ENCODE measurements around the gene LSP1.

LSP1 gene

DNA sequence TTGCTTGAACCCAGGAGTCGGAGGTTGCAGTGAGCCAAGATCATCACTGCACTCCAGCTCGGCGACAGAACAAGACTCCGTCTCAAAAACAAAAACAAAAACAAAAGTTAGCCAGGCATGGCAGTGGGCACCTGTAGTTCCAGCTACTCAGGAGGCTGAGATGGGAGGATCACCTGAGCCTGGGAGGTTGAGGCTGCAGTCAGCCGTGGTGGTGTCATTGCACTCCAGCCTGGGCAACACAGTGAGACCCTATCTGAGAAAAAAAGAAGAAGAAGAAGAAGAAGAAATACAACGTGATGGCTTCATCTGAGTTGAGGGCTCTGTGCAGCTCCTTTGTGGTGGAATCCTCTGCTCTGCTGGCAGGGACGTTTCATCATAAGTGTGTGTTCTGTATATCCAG, 56.6 kb downstream of the LSP1 start:
- Histone ChIP-seq H2AFZ (ENCODE audit: low read length) (no peak overlapping the region), H4K20me1 (ENCODE audit: insufficient read depth, low read length) (no peaks in the 10 kb centered on the region), H3F3A (ENCODE audit: insufficient read depth, low read length) (no peaks in the 10 kb centered on the region; the same call in 1 of the 2 replicates), H3K9me3 (replicated peaks; ENCODE audit: insufficient read depth, low read length) (no peaks in the 10 kb centered on the region), H3K4me1 (ENCODE audit: low read length) (no peaks in the 10 kb centered on the region), H3K9me2 (replicated peaks; ENCODE audit: insufficient read depth, low read length) (no peaks in the 10 kb centered on the region), H3K79me2 (ENCODE audit: low read length) (no peaks in the 10 kb centered on the region), H3K9ac (ENCODE audit: low read length) (no peak overlapping the region), H3K27me3 (replicated peaks; ENCODE audit: insufficient read depth, low read length) (peaks cover 94% of the 10 kb centered on the region), H3K36me3 (replicated peaks; ENCODE audit: insufficient read depth, low read length) (no peaks in the 10 kb centered on the region), H3K4me2 (ENCODE audit: low read depth, low read length) (no peak overlapping the region), H3K4me3 (ENCODE audit: low read length) (no peak overlapping the region), H3K27ac (ENCODE audit: low read length) (no peak overlapping the region)
- TF ChIP-seq EZH2 (optimal IDR thresholded peaks at IDR 0.05; ENCODE audit: low read depth, low read length) (no peak), EZH2phosphoT487 (IDR thresholded peaks at IDR 0.05; ENCODE audit: low read length) (no peak)
- TF ChIP-seq, protein P1, sequence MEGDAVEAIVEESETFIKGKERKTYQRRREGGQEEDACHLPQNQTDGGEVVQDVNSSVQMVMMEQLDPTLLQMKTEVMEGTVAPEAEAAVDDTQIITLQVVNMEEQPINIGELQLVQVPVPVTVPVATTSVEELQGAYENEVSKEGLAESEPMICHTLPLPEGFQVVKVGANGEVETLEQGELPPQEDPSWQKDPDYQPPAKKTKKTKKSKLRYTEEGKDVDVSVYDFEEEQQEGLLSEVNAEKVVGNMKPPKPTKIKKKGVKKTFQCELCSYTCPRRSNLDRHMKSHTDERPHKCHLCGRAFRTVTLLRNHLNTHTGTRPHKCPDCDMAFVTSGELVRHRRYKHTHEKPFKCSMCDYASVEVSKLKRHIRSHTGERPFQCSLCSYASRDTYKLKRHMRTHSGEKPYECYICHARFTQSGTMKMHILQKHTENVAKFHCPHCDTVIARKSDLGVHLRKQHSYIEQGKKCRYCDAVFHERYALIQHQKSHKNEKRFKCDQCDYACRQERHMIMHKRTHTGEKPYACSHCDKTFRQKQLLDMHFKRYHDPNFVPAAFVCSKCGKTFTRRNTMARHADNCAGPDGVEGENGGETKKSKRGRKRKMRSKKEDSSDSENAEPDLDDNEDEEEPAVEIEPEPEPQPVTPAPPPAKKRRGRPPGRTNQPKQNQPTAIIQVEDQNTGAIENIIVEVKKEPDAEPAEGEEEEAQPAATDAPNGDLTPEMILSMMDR (IDR thresholded peaks at IDR 0.05; ENCODE audit: low read length) = no peak
- DNase-seq = no peak

DNA sequence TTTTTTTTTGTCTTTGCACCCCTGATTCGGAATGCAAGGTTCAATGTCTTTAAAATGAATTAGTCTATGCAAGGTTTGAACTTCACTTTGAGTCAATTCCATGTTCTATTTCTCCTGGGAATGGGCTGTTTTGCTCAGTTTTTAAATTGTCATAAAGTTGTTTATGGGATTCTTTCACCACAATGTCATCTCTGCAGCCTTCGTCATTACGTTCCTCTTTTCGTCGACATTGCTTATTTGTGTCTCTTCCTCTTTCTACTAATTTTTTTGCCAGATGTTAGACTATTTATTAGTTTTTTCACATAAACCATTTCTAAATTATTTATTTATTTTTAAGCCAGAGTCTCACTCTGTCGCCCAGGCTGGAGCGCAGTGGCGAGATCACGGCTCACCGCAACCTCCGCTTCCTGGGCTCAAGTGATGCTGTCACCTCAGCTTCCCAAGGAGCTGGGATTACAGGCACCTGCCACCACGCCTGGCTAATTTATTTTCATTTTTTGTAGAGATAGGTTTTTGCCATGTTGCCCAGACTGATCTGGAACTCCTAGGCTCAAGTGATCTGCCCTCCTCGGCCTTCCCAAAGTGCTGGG, 59.5 kb downstream of the LSP1 start:
- Histone ChIP-seq H3K27me3 (replicated peaks; ENCODE audit: insufficient read depth, low read length) (peaks cover 66% of the 10 kb centered on the region), H3K4me1 (ENCODE audit: low read length) (no peaks in the 10 kb centered on the region), H3K4me3 (ENCODE audit: low read length) (no peak overlapping the region), H2AFZ (ENCODE audit: low read length) (no peak overlapping the region), H3K4me2 (ENCODE audit: low read depth, low read length) (no peak overlapping the region), H3K9ac (ENCODE audit: low read length) (no peak overlapping the region), H3F3A (ENCODE audit: insufficient read depth, low read length) (no peaks in the 10 kb centered on the region; the same call in 1 of the 2 replicates), H4K20me1 (ENCODE audit: insufficient read depth, low read length) (no peaks in the 10 kb centered on the region; the same call in 1 of the 2 replicates), H3K9me2 (replicated peaks; ENCODE audit: insufficient read depth, low read length) (no peaks in the 10 kb centered on the region), H3K79me2 (ENCODE audit: low read length) (no peaks in the 10 kb centered on the region), H3K36me3 (replicated peaks; ENCODE audit: insufficient read depth, low read length) (no peaks in the 10 kb centered on the region), H3K9me3 (replicated peaks; ENCODE audit: insufficient read depth, low read length) (no peaks in the 10 kb centered on the region), H3K27ac (ENCODE audit: low read length) (no peak overlapping the region)
- no peak for DNase-seq
- TF ChIP-seq EZH2 (optimal IDR thresholded peaks at IDR 0.05; ENCODE audit: low read depth, low read length) = no peak
- TF ChIP-seq, protein P1 (IDR thresholded peaks at IDR 0.05; ENCODE audit: low read length) = no peak

DNA sequence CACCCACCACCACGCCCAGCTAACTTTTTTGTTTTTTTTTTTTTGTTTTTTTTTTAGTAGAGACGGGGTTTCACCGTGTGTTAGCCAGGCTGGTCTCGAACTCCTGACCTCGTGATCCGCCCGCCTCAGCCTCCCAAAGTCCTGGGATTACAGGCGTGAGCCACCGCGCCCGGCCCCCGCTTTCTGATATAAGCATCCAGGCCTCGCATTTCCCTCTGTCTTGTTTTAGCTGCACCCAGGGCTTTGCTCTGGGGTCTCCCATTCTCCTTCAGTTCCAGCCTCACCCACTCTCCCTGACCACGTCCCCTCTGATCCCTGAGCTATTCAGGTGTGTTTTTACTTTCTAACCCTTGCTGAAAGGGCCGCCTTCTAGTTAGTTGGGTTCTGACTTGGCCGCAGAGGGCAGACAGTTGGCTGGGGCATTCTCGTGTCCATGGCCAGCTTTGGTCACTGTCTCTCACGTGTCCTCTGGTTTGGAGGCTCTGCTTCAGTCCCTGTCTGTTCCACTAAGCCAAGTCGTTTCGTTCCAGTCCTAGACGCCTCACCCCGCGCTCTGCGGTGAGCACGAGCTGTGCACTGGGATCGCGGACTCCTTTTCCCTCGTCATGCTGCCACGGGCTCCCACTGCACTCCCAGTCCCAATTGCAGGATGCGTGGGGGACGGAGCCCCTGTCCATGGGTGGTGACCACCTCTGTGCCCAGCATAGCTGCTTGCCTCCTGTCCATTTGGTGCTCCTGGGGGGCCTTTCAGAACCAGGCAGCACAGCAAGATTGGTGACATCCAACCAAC, 60.6 kb downstream of the LSP1 start:
- Histone ChIP-seq H3K9me2 (replicated peaks; ENCODE audit: insufficient read depth, low read length) (no peaks in the 10 kb centered on the region), H3K9ac (ENCODE audit: low read length) (no peak overlapping the region), H3K4me2 (ENCODE audit: low read depth, low read length) (no peak overlapping the region), H3K9me3 (replicated peaks; ENCODE audit: insufficient read depth, low read length) (no peaks in the 10 kb centered on the region), H3K4me3 (ENCODE audit: low read length) (no peak overlapping the region), H3K27me3 (replicated peaks; ENCODE audit: insufficient read depth, low read length) (peaks cover 64% of the 10 kb centered on the region), H3K79me2 (ENCODE audit: low read length) (no peaks in the 10 kb centered on the region), H3K4me1 (ENCODE audit: low read length) (no peaks in the 10 kb centered on the region), H3F3A (ENCODE audit: insufficient read depth, low read length) (no peaks in the 10 kb centered on the region; the same call in 1 of the 2 replicates), H3K27ac (ENCODE audit: low read length) (no peak overlapping the region), H3K36me3 (replicated peaks; ENCODE audit: insufficient read depth, low read length) (no peaks in the 10 kb centered on the region), H2AFZ (ENCODE audit: low read length) (no peak overlapping the region), H4K20me1 (ENCODE audit: insufficient read depth, low read length) (no peaks in the 10 kb centered on the region; the same call in 1 of the 2 replicates)
- DNase-seq = no peak
- TF ChIP-seq EZH2phosphoT487 (IDR thresholded peaks at IDR 0.05; ENCODE audit: low read length) = no peak
- TF ChIP-seq EZH2 (optimal IDR thresholded peaks at IDR 0.05; ENCODE audit: low read depth, low read length) = no peak

DNA sequence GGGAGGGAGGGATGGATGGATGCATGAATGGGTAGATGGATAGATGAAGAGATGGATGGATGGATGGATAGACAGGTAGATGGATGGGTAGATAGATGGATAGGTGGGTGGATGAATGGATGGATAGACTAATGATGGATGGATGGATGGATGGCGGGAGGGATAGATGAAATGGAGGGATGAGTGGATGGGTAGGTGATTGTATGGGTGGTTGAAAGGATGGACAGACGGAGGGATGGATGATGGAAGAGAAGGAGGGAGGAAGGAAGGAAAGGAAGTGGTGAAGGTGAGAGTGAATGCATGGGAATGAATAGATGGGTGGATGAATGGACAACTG, 62.9 kb downstream of the LSP1 start:
- Histone ChIP-seq H3K4me1 (ENCODE audit: low read length) (no peaks in the 10 kb centered on the region), H3K9ac (ENCODE audit: low read length) (no peak overlapping the region), H3K4me2 (ENCODE audit: low read depth, low read length) (no peak overlapping the region), H3K27me3 (replicated peaks; ENCODE audit: insufficient read depth, low read length) (peaks cover 62% of the 10 kb centered on the region), H3K4me3 (ENCODE audit: low read length) (no peak overlapping the region), H3K27ac (ENCODE audit: low read length) (no peak overlapping the region), H3K9me3 (replicated peaks; ENCODE audit: insufficient read depth, low read length) (no peaks in the 10 kb centered on the region), H3K36me3 (replicated peaks; ENCODE audit: insufficient read depth, low read length) (no peaks in the 10 kb centered on the region), H2AFZ (ENCODE audit: low read length) (no peak overlapping the region), H4K20me1 (ENCODE audit: insufficient read depth, low read length) (no peaks in the 10 kb centered on the region; the same call in 1 of the 2 replicates), H3K9me2 (replicated peaks; ENCODE audit: insufficient read depth, low read length) (no peaks in the 10 kb centered on the region), H3K79me2 (ENCODE audit: low read length) (no peaks in the 10 kb centered on the region), H3F3A (ENCODE audit: insufficient read depth, low read length) (no peaks in the 10 kb centered on the region; the same call in 1 of the 2 replicates)
- TF ChIP-seq EZH2 (optimal IDR thresholded peaks at IDR 0.05; ENCODE audit: low read depth, low read length) (no peak), EZH2phosphoT487 (IDR thresholded peaks at IDR 0.05; ENCODE audit: low read length) (no peak)
- TF ChIP-seq, protein P1 (IDR thresholded peaks at IDR 0.05; ENCODE audit: low read length) = no peak
- no peak for DNase-seq

Data from MM.1S (cell line).